SHP77 (cell line): Measurements from ENCODE around the gene LRP1B.

ENCODE experiments used
- DNase-seq, 2 experiments: peaks; one replicate each; lab custom pipeline; 2025; lab: John Stamatoyannopoulos, UW

LRP1B gene

DNA sequence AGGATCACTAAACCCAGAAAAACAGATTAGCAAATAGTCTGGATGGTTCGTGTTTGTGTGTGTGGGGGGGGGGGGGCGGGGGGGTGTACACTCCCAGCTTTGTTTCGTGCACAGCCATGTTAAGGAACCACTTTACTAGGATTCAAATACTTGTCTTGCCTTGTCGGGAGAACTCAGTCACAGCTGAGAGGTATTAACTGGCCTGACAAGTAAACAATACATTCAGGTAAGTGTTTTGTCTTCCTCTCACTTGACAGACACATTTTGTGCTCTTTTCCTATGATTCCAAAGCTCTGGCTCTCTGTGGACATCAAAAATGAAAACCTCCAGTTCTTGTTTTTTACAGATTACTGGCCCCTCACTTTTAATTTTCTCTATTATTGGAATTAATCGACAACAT lies 173.5 kb downstream of the LRP1B start:
- DNase-seq, result no peak

DNA sequence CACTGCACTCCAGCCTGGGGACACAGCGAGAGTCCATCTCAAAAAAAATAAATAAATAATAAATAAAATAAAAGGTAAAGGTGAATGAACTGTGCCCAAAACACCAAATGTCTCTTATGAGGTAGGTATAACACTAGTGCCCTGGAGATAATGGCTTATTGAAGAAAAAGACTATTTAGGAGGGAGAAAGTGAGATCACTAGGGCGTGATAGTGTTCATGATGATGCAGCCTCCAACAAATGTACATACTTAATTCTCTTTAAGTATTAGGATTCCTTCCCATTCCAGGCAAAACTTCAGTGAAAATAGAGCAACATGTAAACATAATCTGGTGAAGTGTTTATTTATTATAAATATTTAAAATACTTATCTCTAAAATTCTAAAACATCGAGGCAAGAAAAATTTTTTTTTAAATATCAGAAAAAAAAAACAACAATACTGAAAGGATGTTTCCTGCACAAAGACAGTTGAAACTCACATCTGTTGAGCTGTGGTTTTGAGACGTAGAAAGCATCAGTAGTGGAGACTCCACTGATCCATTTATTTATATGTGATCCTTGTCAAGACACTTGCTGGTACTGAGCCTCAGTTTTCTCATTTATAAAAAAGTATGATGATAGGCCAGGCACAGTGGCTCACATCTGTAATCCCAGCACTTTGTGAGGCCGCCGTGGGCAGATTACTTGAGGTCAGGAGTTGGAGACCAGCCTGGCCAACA lies 183.3 kb downstream of the LRP1B start:
- no peak for DNase-seq

- no peak for DNase-seq
Observed at GRCh38 chr2:141946016-141946415, 184.8 kb downstream of the LRP1B start.

DNA sequence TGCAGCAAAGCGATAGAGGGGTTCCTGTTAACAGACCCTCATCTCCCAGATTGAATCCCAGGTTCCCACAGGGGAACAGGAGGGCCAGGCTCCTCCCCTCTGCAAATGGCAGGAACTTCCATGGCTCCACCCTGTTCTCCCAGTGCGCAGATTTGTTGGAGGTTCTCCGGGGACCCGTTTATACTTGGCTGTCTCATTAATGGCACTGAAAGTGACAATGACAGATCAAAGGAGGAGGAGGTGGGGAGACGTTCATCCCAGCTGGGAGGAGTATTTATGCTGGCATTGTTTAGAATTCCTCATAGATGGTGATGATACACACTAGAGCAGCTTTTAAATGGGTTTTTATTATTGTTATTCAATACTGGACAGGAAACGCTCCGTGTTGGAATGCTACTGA lies 186.9 kb downstream of the LRP1B start:
- DNase-seq, result no peak

GRCh38 chr2:141942006-141942789 lies 188.6 kb downstream of the LRP1B start:
- no peak for DNase-seq

- DNase-seq, result no peak
Observed at GRCh38 chr2:141941210-141941714, 189.6 kb downstream of the LRP1B start.

DNA sequence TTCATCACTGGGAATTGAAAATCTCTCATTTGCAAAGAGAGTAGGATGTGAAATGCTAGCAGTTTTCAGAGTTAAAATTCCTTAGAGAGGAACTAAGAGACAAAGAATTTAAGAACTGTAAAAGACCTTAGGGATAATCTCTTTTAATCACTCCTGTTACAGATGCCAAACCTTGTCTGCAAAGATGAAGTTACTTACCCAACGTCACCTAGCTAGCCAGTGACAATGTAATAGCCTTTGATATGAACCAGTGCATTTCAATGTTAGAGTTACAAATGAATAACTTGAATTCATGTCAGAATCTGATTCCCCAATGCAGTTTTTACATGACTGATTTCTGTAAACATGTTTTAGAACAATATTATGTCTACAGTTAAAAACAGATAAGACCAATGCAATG lies 190.1 kb downstream of the LRP1B start:
- DNase-seq, result no peak

- DNase-seq, result no peak
Observed at GRCh38 chr2:141933226-141933625, 197.6 kb downstream of the LRP1B start.

DNA sequence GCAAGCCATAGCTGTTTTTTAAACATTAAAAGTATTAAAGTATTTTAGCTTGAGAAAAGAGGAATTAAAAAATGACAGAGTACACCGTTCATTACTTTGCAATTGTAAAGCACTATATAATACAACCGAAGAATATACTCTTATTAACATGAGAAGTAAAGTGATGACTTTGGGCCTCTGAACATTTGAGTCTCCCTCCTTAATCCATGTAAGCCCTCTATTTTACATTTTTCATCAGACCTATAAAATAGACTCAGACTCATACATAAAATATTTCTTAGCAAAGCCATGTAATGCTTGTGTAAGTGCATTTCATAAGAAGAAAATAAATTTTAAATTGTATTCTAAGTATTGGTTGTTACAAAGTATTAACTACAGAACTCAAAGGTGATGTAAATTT lies 198.6 kb downstream of the LRP1B start:
- no peak for DNase-seq

- no peak for DNase-seq
Observed at GRCh38 chr2:141931797-141932196, 199.0 kb downstream of the LRP1B start.

GRCh38 chr2:141930803-141931202 lies 200.0 kb downstream of the LRP1B start:
- no peak for DNase-seq

- no peak for DNase-seq
Observed at GRCh38 chr2:141929331-141930252, 201.2 kb downstream of the LRP1B start.

DNA sequence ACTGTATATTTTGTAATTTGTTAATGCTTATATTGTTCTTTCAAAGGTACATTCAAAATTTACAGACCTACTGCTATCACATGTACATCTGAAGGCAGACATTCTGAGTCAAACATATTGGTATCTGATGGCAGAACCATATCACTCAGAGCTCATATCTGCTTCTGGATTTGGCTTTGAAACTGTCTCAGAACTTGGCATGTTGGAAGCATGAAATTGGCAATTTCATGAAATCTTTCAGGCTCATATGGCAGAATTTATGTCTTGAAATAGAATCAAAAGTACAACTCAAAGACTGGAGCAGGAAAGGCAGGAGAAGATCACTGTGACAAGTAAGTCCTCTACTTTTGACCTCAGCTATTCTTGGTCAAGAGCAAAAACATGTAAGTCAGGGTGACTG lies 202.3 kb downstream of the LRP1B start:
- no peak for DNase-seq

GRCh38 chr2:141927536-141927935 lies 203.3 kb downstream of the LRP1B start:
- DNase-seq, result no peak

GRCh38 chr2:141925511-141925910 lies 205.3 kb downstream of the LRP1B start:
- no peak for DNase-seq

- no peak for DNase-seq
Observed at GRCh38 chr2:141923657-141924056, 207.2 kb downstream of the LRP1B start.

GRCh38 chr2:141911485-141912066 lies 219.2 kb downstream of the LRP1B start:
- no peak for DNase-seq

DNA sequence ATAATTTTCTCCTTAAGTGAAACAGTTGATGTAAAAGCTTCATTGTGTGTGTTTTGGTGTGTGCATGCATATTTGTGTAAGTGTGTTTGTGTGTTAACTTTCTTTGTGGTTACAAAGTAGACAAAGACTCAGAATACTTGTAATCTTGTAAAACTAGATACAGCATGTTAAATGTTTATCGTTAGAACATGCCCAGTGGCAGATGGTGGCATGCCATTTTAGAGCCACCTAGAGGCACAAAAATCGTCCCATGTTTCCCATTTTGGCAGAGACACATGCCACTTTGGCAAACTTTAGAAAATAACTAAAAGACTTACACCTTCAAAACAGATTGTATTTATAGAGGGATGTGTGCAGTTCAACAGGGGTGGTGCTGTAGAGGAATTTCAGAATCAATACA lies 224.1 kb downstream of the LRP1B start:
- no peak for DNase-seq

GRCh38 chr2:141900826-141901225 lies 230.0 kb downstream of the LRP1B start:
- no peak for DNase-seq

DNA sequence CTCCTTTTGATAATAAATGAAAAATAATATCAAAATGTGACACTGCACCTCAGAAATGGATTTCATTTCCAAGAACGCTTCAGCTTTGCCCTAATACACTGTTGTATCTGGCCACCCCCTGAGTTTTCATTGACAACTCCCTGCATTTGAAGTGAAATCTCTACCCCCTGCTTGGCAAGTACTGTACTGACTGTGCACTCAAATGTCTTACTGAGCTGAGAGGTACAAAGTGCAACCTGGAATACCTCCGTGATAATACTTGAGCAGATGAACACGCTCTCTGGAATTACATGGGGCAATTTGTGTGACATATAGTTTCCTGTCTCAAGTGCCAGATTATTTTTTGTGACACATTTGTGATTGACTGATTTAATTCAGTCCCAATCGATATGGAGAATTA lies 231.1 kb downstream of the LRP1B start:
- DNase-seq, result no peak

DNA sequence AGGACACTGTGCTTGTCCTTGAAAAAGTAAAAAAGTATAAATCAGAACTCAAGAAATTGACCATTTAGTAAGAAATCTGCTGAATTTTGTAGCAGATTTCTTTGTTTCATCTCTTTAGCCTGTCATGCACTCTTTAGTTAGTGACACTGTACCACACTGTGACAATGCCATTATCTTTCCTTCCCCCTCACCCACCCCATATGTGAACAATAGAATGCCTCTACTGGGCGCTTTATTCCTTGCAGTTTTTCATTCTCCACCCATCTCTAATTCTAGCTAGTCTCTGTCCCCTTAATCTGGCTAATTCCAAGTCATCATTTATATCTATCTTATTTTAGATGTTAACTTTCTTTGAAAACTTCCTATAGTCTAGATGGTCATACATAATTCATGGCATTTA lies 241.0 kb downstream of the LRP1B start:
- DNase-seq, result no peak

GRCh38 chr2:141888987-141889555 lies 241.7 kb downstream of the LRP1B start:
- DNase-seq, result no peak
